HG03103 (cell line): ENCODE measurements around the gene WNT6.

Experiments used
- ATAC-seq: cut with Tn5 transposase; IDR thresholded peaks from one replicate; pipeline ENCODE4 v1.9.1; 2021; ENCODE audit warnings: low read depth; ENCODE audit not compliant: unreplicated experiment

The WNT6 gene

GRCh38 chr2:218875692-218876246 is 16.2 kb downstream of the WNT6 start:
- no peak for ATAC-seq

GRCh38 chr2:218876562-218877219 is 17.1 kb downstream of the WNT6 start:
- ATAC-seq: no peak

- no peak for ATAC-seq
Observed at GRCh38 chr2:218877331-218877730, 17.7 kb downstream of the WNT6 start.

- ATAC-seq: no peak
Observed at GRCh38 chr2:218877891-218878290, 18.3 kb downstream of the WNT6 start.

- ATAC-seq: no peak
Observed at GRCh38 chr2:218878486-218878885, 18.9 kb downstream of the WNT6 start.

GRCh38 chr2:218878926-218879761 is 19.5 kb downstream of the WNT6 start:
- no peak for ATAC-seq

GRCh38 chr2:218879776-218880101 is 20.1 kb downstream of the WNT6 start:
- no peak for ATAC-seq

- peak; percentile 57 for ATAC-seq
Observed at GRCh38 chr2:218880102-218880858, 20.7 kb downstream of the WNT6 start, which contains the start of gene WNT10A. WNT10A (plus strand) TSS chr2:218880852; CDS start chr2:218880996, 144 bp downstream.

- ATAC-seq: no peak
Observed at GRCh38 chr2:218880859-218881594, 21.4 kb downstream of the WNT6 start.

- no peak for ATAC-seq
Observed at GRCh38 chr2:218881744-218882460, 22.3 kb downstream of the WNT6 start.

GRCh38 chr2:218882461-218882816 is 22.8 kb downstream of the WNT6 start:
- ATAC-seq: no peak

GRCh38 chr2:218882866-218883366 is 23.3 kb downstream of the WNT6 start:
- ATAC-seq: no peak

GRCh38 chr2:218883491-218884490 is 24.2 kb downstream of the WNT6 start:
- ATAC-seq: no peak

- no peak for ATAC-seq
Observed at GRCh38 chr2:218884519-218884918, 24.9 kb downstream of the WNT6 start.

GRCh38 chr2:218885981-218886947 is 26.7 kb downstream of the WNT6 start:
- ATAC-seq: peak; percentile 55

GRCh38 chr2:218887079-218887478 is 27.5 kb downstream of the WNT6 start:
- ATAC-seq: no peak

- ATAC-seq: no peak
Observed at GRCh38 chr2:218888341-218888740, 28.7 kb downstream of the WNT6 start.
